GM12878 (cell line): ENCODE results near the gene DIP2C. TPM values are rescaled to one million over a fixed set of nuclear protein-coding genes. Genes with fewer than 3 reads are reported as not detected.
A peak's percentile ranks its signal among the peaks of the same experiment; 100 is the strongest.

Experiments used
- ATAC-seq: fragments of 200-7000 bp; cut with Tn5 transposase; 3 replicates; pipeline ENCODE4 v1.9.1; 2020; ENCODE audit warnings: mild to moderate bottlenecking, moderate library complexity
- BruUV-seq: library from RNA; stranded (reverse); fragments of 400-500 nt; replicated peaks from 2 replicates; lab custom pipeline; 2021; lab: Mats Ljungman, UMichigan
- CTCF ChIA-PET: fragments of 300-600 bp; sonication (Branson Sonifier 250); formaldehyde crosslinking; extraction: SDS; loops from one replicate; lab custom pipeline; 2021; ENCODE audit warnings: inconsistent platforms; lab: Yijun Ruan, JAX
- POLR2A ChIA-PET: fragments of 350-600 bp; formaldehyde crosslinking; extraction: SDS; loops from one replicate; lab custom pipeline; 2021; ENCODE audit warnings: inconsistent platforms; lab: Charles Lee
- RAD21 ChIA-PET: fragments of 300-600 bp; sonication (Branson Sonifier 250); formaldehyde crosslinking; loops from one replicate; lab custom pipeline; 2023; ENCODE audit warnings: antibody characterized with exemption; ENCODE audit not compliant: unreplicated experiment; lab: Charles Lee
- SMC1A ChIA-PET: fragments of 300-600 bp; sonication (Branson Sonifier 250); formaldehyde crosslinking; loops from one replicate; lab custom pipeline; 2023; ENCODE audit not compliant: unreplicated experiment, uncharacterized antibody; lab: Charles Lee
- DNase-seq: peaks from one replicate; pipeline ENCODE4 v3.0.0-alpha.2; 2011; ENCODE audit warnings: low read depth, low spot score
- FAIRE-seq: peaks from 3 replicates; lab custom pipeline; 2011; peaks lifted over from hg19 to GRCh38; lab: Jason Lieb, UNC
- H2AFZ ChIP-seq: 2 replicates; pipeline ENCODE4 v1.6.0; 2011; ENCODE audit warnings: low read depth, low read length, control low read depth; ENCODE audit not compliant: control insufficient read depth
- H3K27ac ChIP-seq: 2 replicates; pipeline ENCODE4 v1.5.1; 2011; ENCODE audit warnings: control low read depth; ENCODE audit not compliant: control insufficient read depth, insufficient read depth
- H3K27me3 ChIP-seq, 2 experiments: replicated peaks in 1 of 2; 2 replicates each; pipeline versions ENCODE4 v1.6.0 to v1.6.1; 2011; ENCODE audit warnings: low read length in 1 of 2; ENCODE audit not compliant: control insufficient read depth in 2 of 2, insufficient read depth in 2 of 2
- H3K36me3 ChIP-seq, 2 experiments: 2 replicates each; pipeline ENCODE4 v1.5.1; 2011; ENCODE audit warnings: low read length in 1 of 2; ENCODE audit not compliant: control insufficient read depth in 2 of 2, insufficient read depth in 2 of 2
- H3K4me1 ChIP-seq: 2 replicates; pipeline ENCODE4 v1.6.1; 2011; ENCODE audit warnings: mild to moderate bottlenecking, low read length, moderate library complexity, mixed read lengths; ENCODE audit not compliant: control insufficient read depth, insufficient read depth
- H3K4me2 ChIP-seq: 2 replicates; pipeline ENCODE4 v1.6.0; 2011; ENCODE audit warnings: control low read depth; ENCODE audit not compliant: control insufficient read depth, insufficient read depth
- H3K4me3 ChIP-seq: fragments of 200-600 bp; sonication (generic); 2 replicates; pipeline ENCODE4 v1.5.1; 2016
- H3K79me2 ChIP-seq: 2 replicates; pipeline ENCODE4 v1.6.0; 2011; ENCODE audit warnings: low read length; ENCODE audit not compliant: control insufficient read depth, insufficient read depth
- H3K9ac ChIP-seq: 2 replicates; pipeline ENCODE4 v1.8.0; 2011; ENCODE audit warnings: low read length, control low read depth, mixed read lengths; ENCODE audit not compliant: control insufficient read depth, insufficient read depth
- H3K9me3 ChIP-seq: replicated peaks from 3 replicates; pipeline ENCODE4 v1.5.1; 2011; ENCODE audit warnings: mild to moderate bottlenecking, low read length; ENCODE audit not compliant: control insufficient read depth, insufficient read depth
- H4K20me1 ChIP-seq: 2 replicates; pipeline ENCODE4 v1.6.0; 2011; ENCODE audit not compliant: control insufficient read depth, insufficient read depth
- ATF2 ChIP-seq: IDR thresholded peaks from 2 replicates; pipeline ENCODE4 v1.6.1; 2012; ENCODE audit warnings: low read length, inconsistent platforms
- EGR1 ChIP-seq, 2 experiments: IDR thresholded peaks; 1 replicate in 1 of 2; 2 replicates in 1 of 2; pipeline ENCODE4 v1.6.1; 2011 to 2012; ENCODE audit warnings: low read depth in 2 of 2, low read length in 2 of 2, borderline replicate concordance in 1 of 2, mild to moderate bottlenecking in 1 of 2, moderate library complexity in 1 of 2
- ETV6 ChIP-seq, 2 experiments: fragments of 450-650 bp in 1 of 2; IDR thresholded peaks in 1 of 2; conservative IDR thresholded peaks in 1 of 2; 2 replicates each; pipeline ENCODE4 v1.6.1; 2014; ENCODE audit warnings: antibody characterized with exemption in 1 of 2, borderline replicate concordance in 1 of 2, low read depth in 1 of 2, mild to moderate bottlenecking in 1 of 2, moderate library complexity in 1 of 2
- FOS ChIP-seq: IDR thresholded peaks from 3 replicates; pipeline ENCODE4 v1.6.1; 2011; ENCODE audit warnings: borderline replicate concordance; ENCODE audit not compliant: insufficient read length; ENCODE audit errors: extremely low read depth
- FOXM1 ChIP-seq: IDR thresholded peaks from 2 replicates; pipeline ENCODE4 v1.6.1; 2012; ENCODE audit warnings: low read depth, mild to moderate bottlenecking, inconsistent platforms, low read length, moderate library complexity
- IRF3 ChIP-seq: fragments of 450-650 bp; IDR thresholded peaks from 2 replicates; pipeline ENCODE4 v1.6.1; 2014; ENCODE audit warnings: mild to moderate bottlenecking
- KLF5 ChIP-seq: fragments of 450-650 bp; IDR thresholded peaks from 2 replicates; pipeline ENCODE4 v1.6.1; 2014; ENCODE audit warnings: mild to moderate bottlenecking; ENCODE audit not compliant: partially characterized antibody
- MAX ChIP-seq: IDR thresholded peaks from 2 replicates; pipeline ENCODE4 v1.6.1; 2012; ENCODE audit warnings: low read depth, low read length, improper control_type of control experiment
- MEF2A ChIP-seq: IDR thresholded peaks from 2 replicates; pipeline ENCODE4 v1.6.1; 2011; ENCODE audit warnings: low read depth, mild to moderate bottlenecking, low read length, moderate library complexity; ENCODE audit not compliant: insufficient read depth
- MXI1 ChIP-seq: fragments of 150-350 bp; IDR thresholded peaks from 2 replicates; pipeline ENCODE4 v1.6.1; 2011; ENCODE audit warnings: low read depth, mild to moderate bottlenecking, inconsistent platforms, low read length, improper control_type of control experiment
- NBN ChIP-seq: fragments of 450-650 bp; IDR thresholded peaks from 2 replicates; pipeline ENCODE4 v1.6.1; 2016
- NFYB ChIP-seq: IDR thresholded peaks from 2 replicates; pipeline ENCODE4 v1.6.1; 2011; ENCODE audit warnings: low read depth, mild to moderate bottlenecking, low read length, improper control_type of control experiment, moderate library complexity; ENCODE audit not compliant: insufficient read depth
- NRF1 ChIP-seq: conservative IDR thresholded peaks from 2 replicates; pipeline ENCODE4 v1.6.1; 2011; ENCODE audit warnings: mild to moderate bottlenecking, low read depth, low read length, improper control_type of control experiment
- POU2F2 ChIP-seq: IDR thresholded peaks from 3 replicates; pipeline ENCODE4 v1.6.1; 2011; ENCODE audit warnings: low read depth, mild to moderate bottlenecking, low read length, borderline replicate concordance
- RELB ChIP-seq: fragments of 450-650 bp; IDR thresholded peaks from 2 replicates; pipeline ENCODE4 v1.6.1; 2017; ENCODE audit warnings: low read depth, mild to moderate bottlenecking, moderate library complexity
- RFX5 ChIP-seq: IDR thresholded peaks from 2 replicates; pipeline ENCODE4 v1.6.1; 2011; ENCODE audit warnings: low read depth, low read length, improper control_type of control experiment
- SIX5 ChIP-seq: IDR thresholded peaks from 2 replicates; pipeline ENCODE4 v1.6.1; 2011; ENCODE audit warnings: mild to moderate bottlenecking, low read depth, low read length, moderate library complexity; ENCODE audit not compliant: severe bottlenecking
- ZBTB33 ChIP-seq: fragments of 450-650 bp; IDR thresholded peaks from 2 replicates; pipeline ENCODE4 v1.6.1; 2017; ENCODE audit warnings: mild to moderate bottlenecking
- ZNF217 ChIP-seq: fragments of 450-650 bp; IDR thresholded peaks from 2 replicates; pipeline ENCODE4 v1.6.1; 2017; ENCODE audit warnings: antibody characterized with exemption, mild to moderate bottlenecking
- WGBS: methylation state at CpG from one replicate; pipeline ENCODE4 v1.1.6; 2016; ENCODE audit warnings: low lambda C conversion rate; ENCODE audit not compliant: insufficient replicate concordance, insufficient coverage; ENCODE audit errors: missing lambda C conversion rate; 5-methylcytosine and 5-hydroxymethylcytosine counted together
- in situ Hi-C: fragments of 300-500 bp; cut with MboI; formaldehyde crosslinking; loops from 9 replicates; pipeline ENCODE4 v1.14.3; 2018; ENCODE audit warnings: mixed read lengths
- intact Hi-C: fragments of 100-400 bp; cut with micrococcal nuclease; formaldehyde crosslinking; loops from one replicate; pipeline ENCODE4 v1.14.2; 2022; ENCODE audit not compliant: unreplicated experiment
- polyA plus RNA-seq, 11 experiments: library from polyadenylated mRNA; depleted of rRNA in 4 of 11; unstranded in 6 of 11; stranded (reverse) in 5 of 11; fragments of >200 nt; fragmentation: Nextera tagmentation in 4 of 11; fragmentation: Illumina TruSeq in 1 of 11; extraction: Ambion mirVana in 4 of 11; extraction: Trizol in 1 of 11; gene quantifications; 1 replicate in 1 of 11; 2 replicates in 10 of 11; pipeline versions ENCODE4 v1.2.1 to v1.2.3, GENCODE V29; 2011 to 2016; ENCODE audit warnings: inconsistent platforms in 2 of 11, missing spikeins in 2 of 11, low read depth in 1 of 11
- total RNA-seq, 4 experiments: library from RNA; depleted of rRNA in 3 of 4; stranded (reverse); fragments of >200 nt in 3 of 4; fragmentation: Illumina TruSeq in 1 of 4; extraction: Trizol in 1 of 4; gene quantifications; 2 replicates each; pipeline versions ENCODE4 v1.2.1 to v1.2.3, GENCODE V29; 2013 to 2021

The DIP2C gene
- total and polyA plus RNA-seq, 10 of the 15 experiments (the other 5 are each of a cell fraction or from before 2014, with no cell fraction given) = 0.01 to 0.10 (median 0.06) TPM

- in situ Hi-C loops = no loop called here
- peaks cover 22% of the 10 kb centered on the region for H3K4me1 ChIP-seq
- BruUV-seq = no TSS peak
- no peak overlapping the region for H3K9ac ChIP-seq
- H3K4me2 ChIP-seq = peak overlapping the region; percentile 45; the same call in 1 of the 2 replicates
- no peaks in the 10 kb centered on the region for H3K27me3 ChIP-seq
- no peaks in the 10 kb centered on the region for H4K20me1 ChIP-seq
- POLR2A ChIA-PET = no interaction called here
- no peak overlapping the region for H3K27ac ChIP-seq
- intact Hi-C loops = no loop called here
- ATAC-seq (no peak), FAIRE-seq (no peak), DNase-seq (no peak)
- H3K36me3 ChIP-seq = no peaks in the 10 kb centered on the region
- RAD21 ChIA-PET = no interaction called here
- H3K9me3 ChIP-seq = no peaks in the 10 kb centered on the region
- CTCF ChIA-PET = no interaction called here
- 19% methylated on average over 8 of the region's 8 CpGs for WGBS
- no peak overlapping the region for H3K4me3 ChIP-seq
- SMC1A ChIA-PET = no interaction called here
- TF ChIP-seq KLF5 = no peak
- no peak for TF ChIP-seq MAX
- TF ChIP-seq FOS = no peak
- no peak for TF ChIP-seq ATF2
- no peak for TF ChIP-seq EGR1 (IDR thresholded peaks at IDR 0.05; ENCODE audit: borderline replicate concordance in 1 of 2, low read depth in 2 of 2, low read length in 2 of 2)
- no peak for TF ChIP-seq NBN
- no peak for TF ChIP-seq POU2F2
- no peak for TF ChIP-seq RELB
- TF ChIP-seq MEF2A = no peak
- TF ChIP-seq IRF3 = no peak
- no peak for TF ChIP-seq MXI1
- TF ChIP-seq FOXM1 = no peak
- TF ChIP-seq ETV6 (conservative IDR thresholded peaks at IDR 0.05 in 1 of 2, IDR thresholded peaks at IDR 0.05 in 1 of 2; ENCODE audit: borderline replicate concordance in 1 of 2, low read depth in 1 of 2) = no peak
- no peak for TF ChIP-seq NRF1
- no peak for TF ChIP-seq ZNF217
- no peak for TF ChIP-seq SIX5
- TF ChIP-seq ZBTB33 = no peak
- TF ChIP-seq RFX5 = no peak
- no peak for TF ChIP-seq NFYB
- no peak overlapping the region for H2AFZ ChIP-seq
- H3K79me2 ChIP-seq = no peaks in the 10 kb centered on the region
Measured at GRCh38 chr10:283140-283479, 406.4 kb downstream of the DIP2C start.
